SH-SY5Y (cell line): ENCODE data around the gene CHTF18.

ENCODE experiments used
- GATA2 ChIP-seq: IDR thresholded peaks from 2 replicates; pipeline ENCODE4 v1.6.1; 2011; ENCODE audit warnings: mild to moderate bottlenecking, low read depth, low read length
- GATA3 ChIP-seq: IDR thresholded peaks from 2 replicates; pipeline ENCODE4 v1.6.1; 2011; ENCODE audit warnings: low read depth, mild to moderate bottlenecking, low read length, moderate library complexity

DNA sequence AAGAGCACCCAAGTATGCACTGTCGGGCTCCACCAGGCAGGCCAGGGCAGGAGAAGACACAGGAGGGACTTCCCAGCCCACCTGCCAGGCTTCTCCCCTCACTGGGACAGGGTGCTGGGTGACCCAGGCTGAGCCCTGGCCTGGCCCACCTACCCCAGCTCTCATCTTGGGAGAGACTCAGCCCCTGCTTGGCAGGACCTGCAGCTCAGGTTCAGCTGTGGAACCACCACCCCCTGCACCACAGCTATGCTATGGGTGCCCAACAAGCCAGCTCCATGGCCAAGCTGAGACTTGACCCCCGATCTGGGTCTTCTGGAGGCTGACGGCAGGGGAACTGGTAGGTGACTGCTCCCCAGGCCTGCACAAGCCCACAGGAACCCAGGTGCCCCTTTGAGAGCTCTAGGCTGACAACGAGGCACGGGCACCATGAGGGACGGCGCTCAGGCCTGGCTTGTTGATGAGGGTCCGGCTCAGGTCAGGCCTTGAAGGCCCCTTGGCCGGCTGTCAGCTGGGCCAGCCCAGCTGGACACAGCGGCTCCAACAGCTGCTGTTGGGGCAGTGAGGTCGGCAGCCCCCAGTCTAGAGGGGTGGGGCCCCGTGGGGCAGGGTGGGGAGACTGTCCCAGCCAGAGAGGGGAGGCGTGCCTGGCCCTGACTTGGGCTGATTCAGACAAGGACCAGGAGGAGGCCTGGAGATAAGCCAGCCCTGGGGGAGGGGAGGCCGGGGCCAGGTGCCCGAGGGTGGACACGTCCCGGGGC is 4.8 kb upstream of the CHTF18 start:
- TF ChIP-seq GATA3 (no peak), GATA2 (no peak)
